ENCODE measurements around the gene RNF166.

RNF166 gene

DNA sequence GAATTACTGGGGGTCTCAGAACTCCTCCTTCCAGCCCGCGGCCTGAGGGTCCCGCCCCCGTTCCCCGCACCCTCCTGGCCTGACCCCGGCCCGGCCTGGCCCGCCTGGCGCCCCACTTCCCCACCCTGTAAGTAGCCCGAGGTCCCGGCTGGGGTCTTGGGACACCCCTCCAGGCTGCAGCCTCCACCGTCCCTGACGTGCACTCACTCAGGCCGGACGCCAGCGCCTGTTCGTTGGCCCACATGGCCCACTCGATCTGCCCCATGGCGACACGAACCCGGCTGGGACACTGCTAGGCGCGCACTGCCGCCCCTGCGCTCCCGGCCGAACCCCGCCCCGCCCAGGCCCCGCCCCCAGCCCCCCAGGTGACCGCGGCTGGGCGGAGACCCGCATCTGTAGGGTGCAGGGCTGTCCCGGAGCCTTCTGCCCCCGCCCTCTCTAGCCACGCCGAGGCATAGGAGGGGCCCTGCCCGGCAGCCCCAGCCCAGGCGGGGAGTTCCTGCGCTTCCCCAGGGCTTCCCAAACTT, 55.4 kb downstream of the RNF166 start, which contains the start of gene CYBA:
TSS of gene CYBA (minus strand) at position 305 of the 527 bp plus-strand sequence. CDS start at position 265, 40 bp downstream.
- CTCF ChIA-PET = interaction anchor here (1.0 kb wide), 1 partner anchor 34 kb away, joined by 3 read pairs; no protein-coding TSS in a partner anchor
- POLR2A ChIA-PET = interaction anchor here (0.5 kb wide), 1 partner anchor 50 kb away, joined by 3 read pairs; no protein-coding TSS in a partner anchor
- TF ChIP-seq, protein P1, sequence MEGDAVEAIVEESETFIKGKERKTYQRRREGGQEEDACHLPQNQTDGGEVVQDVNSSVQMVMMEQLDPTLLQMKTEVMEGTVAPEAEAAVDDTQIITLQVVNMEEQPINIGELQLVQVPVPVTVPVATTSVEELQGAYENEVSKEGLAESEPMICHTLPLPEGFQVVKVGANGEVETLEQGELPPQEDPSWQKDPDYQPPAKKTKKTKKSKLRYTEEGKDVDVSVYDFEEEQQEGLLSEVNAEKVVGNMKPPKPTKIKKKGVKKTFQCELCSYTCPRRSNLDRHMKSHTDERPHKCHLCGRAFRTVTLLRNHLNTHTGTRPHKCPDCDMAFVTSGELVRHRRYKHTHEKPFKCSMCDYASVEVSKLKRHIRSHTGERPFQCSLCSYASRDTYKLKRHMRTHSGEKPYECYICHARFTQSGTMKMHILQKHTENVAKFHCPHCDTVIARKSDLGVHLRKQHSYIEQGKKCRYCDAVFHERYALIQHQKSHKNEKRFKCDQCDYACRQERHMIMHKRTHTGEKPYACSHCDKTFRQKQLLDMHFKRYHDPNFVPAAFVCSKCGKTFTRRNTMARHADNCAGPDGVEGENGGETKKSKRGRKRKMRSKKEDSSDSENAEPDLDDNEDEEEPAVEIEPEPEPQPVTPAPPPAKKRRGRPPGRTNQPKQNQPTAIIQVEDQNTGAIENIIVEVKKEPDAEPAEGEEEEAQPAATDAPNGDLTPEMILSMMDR (IDR thresholded peaks at IDR 0.05; ENCODE audit: control extremely low read depth, extremely low read depth, low read depth, missing control alignments) = no peak
- DNase-seq (ENCODE audit: extremely low spot score) = peak; percentile 97

- POLR2A ChIA-PET = interaction anchor here (0.5 to 1.2 kb wide), 3 partner anchors 10 to 51 kb away, joined by 3 to 4 read pairs (median 3); partner anchors contain the start of gene MVD
- CTCF ChIA-PET = interaction anchor here (1.0 to 1.8 kb wide), 3 partner anchors 11 to 35 kb away, joined by 3 to 7 read pairs (median 4); partner anchors contain the start of gene IL17C
- TF ChIP-seq, protein P1 (IDR thresholded peaks at IDR 0.05; ENCODE audit: control extremely low read depth, extremely low read depth, low read depth, missing control alignments) = no peak
- peak; percentile 64 for DNase-seq (ENCODE audit: extremely low spot score)
These were observed 56.1 kb downstream of the RNF166 start for GRCh38 chr16:88649924-88650748.

DNA sequence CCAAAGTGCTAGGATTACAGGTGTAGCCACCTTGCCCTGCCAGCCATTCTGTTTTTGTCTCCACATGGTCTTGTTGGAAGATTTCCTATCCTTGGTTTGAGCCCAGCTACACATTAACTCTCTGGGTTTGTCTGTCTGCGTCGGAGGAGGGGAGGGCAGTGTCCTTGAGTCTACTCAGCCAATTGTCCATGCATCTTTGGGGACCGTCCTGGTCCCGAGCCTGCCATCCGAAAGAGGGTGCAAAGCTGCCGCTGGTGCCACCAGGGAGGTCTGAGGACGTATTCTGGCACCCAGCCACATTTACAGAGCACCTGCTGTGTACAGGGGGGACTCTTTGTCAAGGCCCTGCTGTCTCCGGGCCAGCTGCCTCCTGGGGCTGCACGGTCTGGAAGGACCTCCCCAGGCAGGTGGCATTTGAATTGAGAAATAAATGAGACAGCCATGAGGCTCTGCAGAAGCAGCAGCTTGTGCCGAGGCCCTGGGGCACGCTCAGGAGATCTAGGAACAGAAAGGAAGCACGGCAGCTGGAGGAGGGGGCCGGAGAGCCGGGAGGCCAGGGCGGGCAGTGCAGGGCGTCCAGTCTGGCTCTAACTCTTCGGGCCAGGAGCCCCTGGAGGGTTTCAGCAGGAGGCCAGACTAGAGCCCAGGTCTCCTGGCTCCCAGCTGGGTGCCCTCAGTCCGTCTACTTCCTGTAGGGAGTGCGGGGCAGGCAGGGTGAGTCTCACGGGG, 56.8 kb downstream of the RNF166 start:
- CTCF ChIA-PET = interaction anchor here (1.0 to 1.8 kb wide), 3 partner anchors 10 to 16 kb away, joined by 4 to 7 read pairs (median 5); partner anchors contain the start of gene IL17C
- POLR2A ChIA-PET = interaction anchor here (0.8 to 1.2 kb wide), 2 partner anchors 9 to 13 kb away, joined by 3 to 4 read pairs; partner anchors contain the start of gene MVD
- TF ChIP-seq, protein P1 (IDR thresholded peaks at IDR 0.05; ENCODE audit: control extremely low read depth, extremely low read depth, low read depth, missing control alignments) = no peak
- DNase-seq (ENCODE audit: extremely low spot score) = no peak

- ChIA-PET CTCF (interaction anchor here (0.8 to 1.0 kb wide), 2 partner anchors 10 to 14 kb away, joined by 3 to 4 read pairs; no protein-coding TSS in a partner anchor), POLR2A (no interaction called here)
- no peak for DNase-seq (ENCODE audit: extremely low spot score)
- TF ChIP-seq, protein P1 (IDR thresholded peaks at IDR 0.05; ENCODE audit: control extremely low read depth, extremely low read depth, low read depth, missing control alignments) = no peak
These were observed 58.8 kb downstream of the RNF166 start for GRCh38 chr16:88647178-88648070.
